Vagina (tissue), 2 donors: ENCODE measurements around the gene INTS6.

Experiments
- CTCF ChIP-seq, 3 experiments: fragments of 450-650 bp in 2 of 3; fragments of 200-600 bp in 1 of 3; sonication (generic) in 1 of 3; IDR thresholded peaks; one replicate each; pipeline ENCODE4 v1.5.1; 2017 to 2019; ENCODE audit warnings: antibody characterized with exemption in 3 of 3, mild to moderate bottlenecking in 2 of 3, moderate library complexity in 2 of 3
- POLR2A ChIP-seq, 2 donors: fragments of 450-650 bp; IDR thresholded peaks; one replicate each; pipeline ENCODE4 v1.6.1; 2017; ENCODE audit warnings: antibody characterized with exemption in 2 of 2, mild to moderate bottlenecking in 2 of 2, moderate library complexity in 2 of 2
- POLR2AphosphoS5 ChIP-seq, 2 donors: sonication (generic); formaldehyde crosslinking; IDR thresholded peaks; one replicate each; pipeline ENCODE4 v1.9.0; 2017; ENCODE audit warnings: antibody characterized with exemption in 2 of 2, mild to moderate bottlenecking in 2 of 2, low read depth in 1 of 2; ENCODE audit not compliant: insufficient read depth in 1 of 2

GRCh38 chr13:51328488-51328887 is 124.3 kb downstream of the INTS6 start:
- TF ChIP-seq CTCF (IDR thresholded peaks at IDR 0.05), result no peak
- TF ChIP-seq POLR2AphosphoS5 (IDR thresholded peaks at IDR 0.05; ENCODE audit: insufficient read depth in 1 of 2, low read depth in 1 of 2), result no peak
- TF ChIP-seq POLR2A (IDR thresholded peaks at IDR 0.05), result no peak
